ENCODE data around the gene ACSL1.
"Not testable (repeated sequence)": the region's sequence is repeated elsewhere in the genome, so short reads cannot be mapped to it uniquely, and the experiment has no call there.

The ACSL1 gene

GRCh38 chr4:184825896-184826690 is at the start of gene ACSL1:
Gene ACSL1, minus strand, starts transcription at chr4:184825968. Its CDS starts 22,454 bp downstream, at chr4:184803514.
- peak; percentile 23 for DNase-seq

- no peak for DNase-seq
Measured at GRCh38 chr4:184873054-184873453, 47.3 kb upstream of the ACSL1 start.

- DNase-seq: no peak
Measured at GRCh38 chr4:184870718-184871117, 45.0 kb upstream of the ACSL1 start.

- no peak for DNase-seq
Measured at GRCh38 chr4:184868623-184869022, 42.9 kb upstream of the ACSL1 start.

GRCh38 chr4:184863916-184864315 is 38.1 kb upstream of the ACSL1 start:
- no peak for DNase-seq

GRCh38 chr4:184861047-184861446 is 35.3 kb upstream of the ACSL1 start:
- DNase-seq: no peak

- DNase-seq: no peak
Measured at GRCh38 chr4:184860018-184860779, 34.4 kb upstream of the ACSL1 start.

- DNase-seq: no peak
Measured at GRCh38 chr4:184857441-184858121, 31.8 kb upstream of the ACSL1 start.

GRCh38 chr4:184856277-184856609 is 30.5 kb upstream of the ACSL1 start:
- DNase-seq: no peak

- no peak for DNase-seq
Measured at GRCh38 chr4:184854673-184855072, 28.9 kb upstream of the ACSL1 start.

- no peak for DNase-seq
Measured at GRCh38 chr4:184853436-184853835, 27.7 kb upstream of the ACSL1 start.

GRCh38 chr4:184851886-184852285 is 26.1 kb upstream of the ACSL1 start:
- DNase-seq: no peak

- DNase-seq: no peak
Measured at GRCh38 chr4:184851200-184851541, 25.4 kb upstream of the ACSL1 start.

GRCh38 chr4:184850431-184851199 is 24.8 kb upstream of the ACSL1 start:
- no peak for DNase-seq

GRCh38 chr4:184850018-184850417 is 24.2 kb upstream of the ACSL1 start:
- DNase-seq: no peak

- DNase-seq: no peak
Measured at GRCh38 chr4:184849185-184849584, 23.4 kb upstream of the ACSL1 start.

- DNase-seq: no peak
Measured at GRCh38 chr4:184848510-184848909, 22.7 kb upstream of the ACSL1 start.

- DNase-seq: no peak
Measured at GRCh38 chr4:184846531-184846930, 20.8 kb upstream of the ACSL1 start.

GRCh38 chr4:184845367-184846021 is 19.7 kb upstream of the ACSL1 start:
- no peak for DNase-seq

GRCh38 chr4:184844742-184845141 is 19.0 kb upstream of the ACSL1 start:
- DNase-seq: no peak

- DNase-seq: no peak
Measured at GRCh38 chr4:184843984-184844554, 18.3 kb upstream of the ACSL1 start.

GRCh38 chr4:184839075-184839399 is 13.3 kb upstream of the ACSL1 start:
- not testable (repeated sequence) for DNase-seq
